Stimulated activated CD4-positive, alpha-beta T cell treated with anti-CD3 and anti-CD28 coated beads, Interleukin-4, amount 100 ng/mL, for 24 hours (primary cell): ENCODE measurements around the gene ATP6V1F.

Experiments used
- DNase-seq: peaks from one replicate; pipeline ENCODE4 v3.0.0-alpha.2; 2020

The ATP6V1F gene

GRCh38 chr7:128885370-128886187 is 22.9 kb downstream of the ATP6V1F start:
- DNase-seq: no peak

DNA sequence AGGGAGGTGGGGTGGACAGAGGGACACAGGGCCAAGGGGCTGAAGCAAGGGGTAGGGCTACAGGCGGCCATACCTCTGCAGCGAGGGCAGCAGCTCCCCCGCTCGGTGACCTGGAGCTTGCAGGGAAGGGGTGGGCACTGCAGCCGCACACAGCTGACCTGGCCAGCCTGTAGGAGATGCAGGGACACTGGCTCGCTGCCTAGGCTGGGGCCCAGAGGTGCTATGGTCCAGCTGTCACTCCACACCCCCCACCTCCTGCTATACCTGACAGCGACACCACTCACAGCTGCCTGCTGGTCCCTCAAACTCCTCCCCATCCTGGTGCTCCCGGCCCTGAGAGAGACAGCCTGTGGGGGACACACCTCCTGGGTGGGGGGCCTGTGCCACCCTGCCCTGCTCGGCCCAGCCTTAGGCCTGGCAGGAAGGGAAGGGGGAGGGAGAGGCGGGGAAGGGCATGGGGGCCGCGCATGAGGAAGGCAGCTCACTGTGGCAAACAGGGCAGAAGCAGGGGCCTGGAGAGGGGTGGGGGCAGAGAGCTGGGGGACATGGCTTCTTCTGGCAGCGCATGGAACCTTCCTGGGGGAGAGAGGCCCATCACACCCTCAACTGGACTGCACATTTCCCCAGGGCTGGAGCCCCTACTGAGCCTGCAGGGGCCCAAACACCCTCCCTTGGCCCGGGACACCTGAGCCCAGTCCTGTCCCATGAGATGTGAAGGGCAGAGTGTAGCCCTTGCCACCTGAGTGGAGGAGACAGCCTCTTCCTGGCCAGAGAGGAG is 23.9 kb downstream of the ATP6V1F start:
- no peak for DNase-seq

- DNase-seq: no peak
Measured at GRCh38 chr7:128887169-128888038, 24.7 kb downstream of the ATP6V1F start.

- DNase-seq: no peak
Measured at GRCh38 chr7:128888039-128888755, 25.5 kb downstream of the ATP6V1F start.

GRCh38 chr7:128888756-128889095 is 26.1 kb downstream of the ATP6V1F start:
- DNase-seq: no peak

DNA sequence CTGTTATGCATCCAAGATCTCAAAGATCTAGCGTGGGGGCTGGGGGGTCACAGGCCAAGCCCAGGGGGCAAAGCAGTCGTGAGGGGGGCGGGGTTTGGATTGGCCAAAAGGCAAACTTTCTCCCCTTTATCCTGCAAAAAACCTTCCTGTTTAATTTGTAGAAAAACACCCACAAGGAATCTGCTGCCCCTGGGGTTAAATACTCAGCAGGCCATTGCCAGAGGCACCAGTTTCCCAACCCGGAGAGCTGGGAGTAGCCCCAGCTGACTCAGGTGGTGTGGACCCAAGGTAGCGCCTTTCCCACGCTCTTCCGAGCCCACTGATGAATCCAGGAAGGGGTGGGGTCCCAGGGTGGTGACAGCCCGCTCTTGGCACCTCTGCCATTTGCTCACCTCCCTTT is 26.5 kb downstream of the ATP6V1F start:
- DNase-seq: no peak

GRCh38 chr7:128890306-128891109 is 27.9 kb downstream of the ATP6V1F start:
- DNase-seq: no peak

DNA sequence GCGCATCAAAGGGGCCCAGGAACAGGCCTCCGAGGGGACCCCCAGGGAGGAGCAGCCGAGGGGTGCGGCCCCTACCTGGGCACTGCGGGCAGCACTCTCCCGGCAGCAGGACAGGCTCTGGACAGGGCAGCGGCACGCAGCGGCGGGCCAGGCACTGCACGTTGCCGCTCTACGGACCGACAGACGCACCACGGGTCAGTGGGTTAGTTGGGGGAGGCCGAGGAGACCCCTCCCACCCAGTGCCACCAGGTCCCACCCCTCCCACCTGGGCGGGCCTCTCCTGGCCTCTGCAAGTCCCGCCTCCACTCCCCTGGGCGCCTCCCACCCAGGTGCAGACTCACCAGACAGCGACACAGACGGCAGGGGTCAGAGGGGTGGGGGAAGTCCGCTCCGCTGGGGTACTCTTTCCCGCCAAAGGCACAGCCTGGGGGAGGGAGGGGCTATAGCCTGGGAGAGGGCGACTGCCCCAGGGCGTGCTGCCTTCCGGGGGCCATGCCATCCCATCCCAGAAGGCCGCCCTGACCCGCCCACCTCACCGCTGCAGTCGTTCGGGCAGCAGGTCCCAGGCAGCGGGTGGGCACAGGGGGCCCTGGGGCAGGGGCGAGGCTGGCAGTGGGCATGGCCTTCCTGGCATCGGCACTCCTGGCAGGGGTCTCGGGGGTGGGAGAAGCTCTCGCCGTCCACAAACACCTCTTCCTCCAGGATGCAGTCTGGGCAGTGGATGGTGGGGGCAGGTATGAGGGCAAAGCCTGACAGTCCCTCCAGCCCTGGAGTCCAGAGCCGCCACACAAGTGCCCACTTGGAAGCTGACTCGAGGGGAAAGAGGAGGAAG is 28.7 kb downstream of the ATP6V1F start:
- no peak for DNase-seq

DNA sequence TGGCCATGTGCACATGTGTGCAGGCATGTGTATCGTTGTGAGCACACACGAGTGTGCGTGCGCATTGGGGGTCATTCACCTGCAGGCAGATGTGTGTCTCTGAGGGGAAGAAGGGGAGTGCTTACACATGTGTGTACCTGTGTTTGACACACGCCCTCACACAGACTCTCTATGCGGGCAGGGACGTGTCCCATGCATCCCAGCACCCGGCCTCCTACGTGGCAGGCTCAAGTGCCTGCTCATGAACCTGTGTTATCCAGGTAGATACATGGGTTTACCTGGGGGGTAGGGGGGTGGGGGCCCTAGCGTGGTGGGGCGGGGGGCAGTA is 29.2 kb downstream of the ATP6V1F start:
- DNase-seq: no peak

GRCh38 chr7:128892521-128893250 is 30.0 kb downstream of the ATP6V1F start:
- no peak for DNase-seq

DNA sequence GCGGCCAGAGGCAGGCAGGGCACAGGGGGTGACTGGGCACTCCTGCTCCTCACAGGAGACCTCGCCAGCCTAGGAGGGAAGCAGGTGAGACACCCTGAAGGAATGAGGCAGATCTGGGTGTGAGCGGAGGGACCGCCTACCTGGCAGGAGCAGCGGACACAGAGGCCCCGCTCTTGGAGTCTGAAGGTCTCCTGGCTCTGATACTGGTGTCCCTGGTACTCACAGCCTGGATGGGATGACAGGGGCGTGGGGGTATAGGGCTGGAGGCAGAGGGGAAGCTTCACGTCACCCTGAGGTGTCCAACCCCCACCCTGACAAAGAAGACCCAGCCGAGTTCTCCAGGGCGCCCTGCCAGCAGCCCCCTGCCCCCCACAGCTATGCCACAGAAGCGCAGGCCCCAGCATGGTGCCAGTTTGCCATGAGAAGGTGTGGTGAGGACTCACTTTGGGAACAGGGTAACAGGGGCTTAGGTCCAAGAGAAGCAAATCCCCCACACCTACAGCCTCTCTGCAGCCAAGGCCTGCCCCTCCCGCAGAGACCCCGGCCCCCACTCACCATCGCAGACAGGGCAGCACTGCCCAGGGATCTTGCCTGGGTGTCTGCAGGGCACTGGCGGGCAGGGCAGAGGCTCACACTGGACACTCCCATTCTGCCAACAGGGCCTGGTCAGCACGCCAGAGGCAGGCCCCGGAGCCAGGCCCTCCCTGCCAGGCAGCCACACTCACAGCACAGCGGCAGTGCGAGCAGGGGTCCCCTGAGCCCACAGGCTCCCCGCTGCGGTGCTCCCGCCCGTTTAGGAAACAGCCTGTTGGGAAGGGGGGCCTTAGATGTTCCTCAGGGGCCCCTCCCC is 30.8 kb downstream of the ATP6V1F start:
- DNase-seq: no peak

- DNase-seq: no peak
Measured at GRCh38 chr7:128894101-128894440, 31.4 kb downstream of the ATP6V1F start.

DNA sequence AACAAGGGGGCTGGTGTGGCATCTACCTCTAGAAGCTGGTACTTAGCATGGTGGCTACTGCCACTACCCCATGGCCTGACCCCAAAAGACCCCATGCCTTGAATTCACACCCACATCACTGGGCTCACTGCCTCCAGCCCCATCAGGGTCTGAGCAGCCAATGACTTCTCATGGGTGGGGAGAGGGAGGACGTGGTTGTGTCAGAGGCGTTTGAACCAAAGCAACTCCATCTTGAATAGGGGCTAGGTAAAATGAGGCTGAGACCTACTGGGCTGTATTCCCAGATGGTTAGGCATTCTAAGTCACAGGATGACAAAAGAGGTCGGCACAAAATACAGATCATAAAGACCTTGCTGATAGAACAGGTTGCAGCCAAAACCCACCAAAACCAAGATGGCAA is 32.7 kb downstream of the ATP6V1F start:
- no peak for DNase-seq

DNA sequence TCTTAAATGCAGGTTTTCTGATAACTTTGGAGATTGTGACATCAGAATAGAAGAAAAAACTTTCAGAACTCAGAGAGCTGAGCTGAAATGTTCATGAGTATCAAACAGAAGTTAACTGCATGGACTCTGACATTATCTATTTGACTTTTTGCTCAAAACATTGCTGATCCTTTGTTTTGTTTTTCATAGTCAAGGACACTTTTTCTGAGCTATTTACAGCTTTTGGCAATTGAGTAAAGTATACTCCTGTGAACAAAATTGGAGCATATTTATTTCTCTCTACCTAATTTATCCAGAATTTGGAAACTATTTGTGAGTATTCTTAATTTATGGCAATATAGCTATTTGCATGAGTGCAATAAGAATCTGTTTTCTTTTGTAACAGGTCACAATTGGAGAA is 36.7 kb downstream of the ATP6V1F start:
- no peak for DNase-seq

DNA sequence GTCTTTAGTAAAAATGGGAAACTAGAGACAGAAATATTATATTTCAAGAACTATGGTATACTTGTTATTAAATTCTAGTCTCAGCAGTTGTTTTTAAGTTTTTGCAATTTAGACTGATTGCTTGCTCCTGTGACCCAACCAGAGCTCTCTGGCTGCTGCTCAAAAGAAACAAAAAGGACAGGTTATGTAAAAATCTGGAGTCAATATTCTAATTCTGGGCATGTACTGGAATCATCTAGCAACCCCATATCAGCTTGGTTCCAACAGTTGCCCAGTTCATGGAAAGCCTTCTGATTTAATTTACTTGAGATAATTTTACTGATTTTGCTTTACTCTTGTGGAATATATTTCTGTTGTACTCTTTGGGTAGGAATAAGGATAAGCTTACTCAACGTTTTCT is 37.6 kb downstream of the ATP6V1F start:
- no peak for DNase-seq

DNA sequence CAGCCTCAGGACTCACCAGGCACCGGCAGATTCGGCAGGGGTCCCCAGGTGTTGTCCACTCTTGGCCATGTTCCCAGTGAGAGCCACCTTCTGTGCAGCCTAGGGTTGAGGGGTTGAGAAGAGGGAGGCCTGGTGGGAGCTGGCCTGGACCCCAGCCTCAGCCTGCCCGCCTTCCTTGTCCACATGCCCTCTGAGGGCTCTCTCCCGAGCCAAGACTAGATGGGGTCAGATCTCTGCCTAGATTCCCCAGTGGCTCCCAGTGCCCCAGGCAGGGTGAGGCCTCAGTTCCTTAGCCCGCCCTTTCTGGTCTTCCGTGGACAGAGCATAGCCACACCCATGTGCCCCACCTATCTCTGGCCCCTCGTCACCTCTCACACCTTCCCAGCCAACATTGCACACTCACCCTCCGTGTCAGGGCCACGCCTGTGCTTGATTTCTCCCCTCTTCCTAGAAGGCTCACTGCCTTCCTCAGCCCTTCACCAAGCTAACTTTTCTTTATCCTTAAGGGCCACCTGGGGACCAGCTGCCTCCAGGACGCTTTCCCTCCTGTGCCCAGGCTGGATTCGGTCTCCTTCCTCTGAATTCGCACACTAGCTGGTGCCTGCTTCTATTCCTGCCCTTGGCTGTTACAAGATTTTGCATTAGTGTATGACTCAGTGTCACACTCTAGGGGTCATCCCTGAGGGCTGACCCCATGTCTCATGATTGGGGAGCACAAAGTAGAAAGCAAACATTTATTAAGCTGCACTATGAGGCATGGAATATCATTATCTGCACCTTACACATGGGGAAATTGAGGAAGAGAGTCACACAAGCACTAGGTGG is 40.3 kb downstream of the ATP6V1F start:
- no peak for DNase-seq

DNA sequence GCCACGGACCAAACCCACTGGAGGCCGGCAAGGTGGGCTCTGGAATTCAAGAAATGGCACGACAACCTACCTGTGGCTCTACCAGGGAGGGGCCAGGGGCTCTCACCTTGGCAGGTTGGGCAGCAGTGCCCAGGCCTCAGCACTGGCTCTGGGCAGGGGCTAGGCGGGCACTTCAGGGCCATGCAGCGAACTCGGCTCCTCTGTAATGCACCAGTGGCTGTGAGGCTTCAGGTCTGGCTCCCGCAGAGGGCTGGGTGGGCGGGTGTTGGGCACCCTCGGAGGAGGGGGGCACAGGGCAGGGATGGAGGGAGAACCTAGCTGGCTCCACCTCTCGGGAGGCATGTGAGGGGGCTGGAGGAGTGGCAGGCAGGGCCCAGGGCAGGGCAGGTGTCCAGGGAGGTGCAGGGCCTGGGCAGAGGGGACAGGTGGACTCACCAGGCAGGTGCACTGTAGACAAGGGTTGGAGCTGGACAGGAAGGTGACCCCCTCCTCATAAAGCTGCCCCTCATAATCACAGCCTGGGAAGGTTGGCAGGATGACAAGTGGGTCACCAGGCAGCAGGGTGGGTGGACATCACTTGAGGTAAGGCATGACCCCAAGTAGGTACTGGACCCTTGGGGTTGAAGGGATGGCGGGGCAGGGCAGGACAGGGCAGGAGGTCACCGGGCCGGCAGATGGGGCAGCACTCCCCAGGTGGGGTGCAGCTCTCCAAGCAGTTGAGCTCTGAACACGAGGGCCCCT is 41.1 kb downstream of the ATP6V1F start:
- DNase-seq: no peak
